Panc1 (cell line): ENCODE results near the gene FKBP10. TPM values are rescaled to one million over a fixed set of nuclear protein-coding genes. Genes with fewer than 3 reads are reported as not detected.
"Not testable (repeated sequence)": the region's sequence is repeated elsewhere in the genome, so short reads cannot be mapped to it uniquely, and the experiment has no call there.

ENCODE experiments used
- ATAC-seq: fragments of 200-7000 bp; cut with Tn5 transposase; 2 replicates; pipeline ENCODE4 v1.9.1; 2020; ENCODE audit warnings: mild to moderate bottlenecking, moderate library complexity
- BruUV-seq: library from RNA; stranded (reverse); fragments of 400-500 nt; replicated peaks from 2 replicates; lab custom pipeline; 2021; lab: Mats Ljungman, UMichigan
- CTCF ChIA-PET: fragments of 300-600 bp; sonication (Branson Sonifier 250); formaldehyde crosslinking; loops from one replicate; lab custom pipeline; 2022; ENCODE audit warnings: antibody characterized with exemption; lab: Charles Lee
- POLR2A ChIA-PET: fragments of 300-600 bp; sonication (Branson Sonifier 250); formaldehyde crosslinking; loops from one replicate; lab custom pipeline; 2022; ENCODE audit warnings: antibody characterized with exemption; lab: Charles Lee
- DNase-seq: peaks from one replicate; pipeline ENCODE4 v3.0.0-alpha.2; 2010; ENCODE audit warnings: low read depth, low spot score
- H3K27ac ChIP-seq: 2 replicates; pipeline ENCODE4 v1.5.1; 2011; ENCODE audit warnings: mild to moderate bottlenecking, low read length, inconsistent platforms
- H3K27me3 ChIP-seq: fragments of 200-500 bp; sonication (Bioruptor generic); 2 replicates; pipeline ENCODE4 v1.6.0; 2014; ENCODE audit warnings: low read length, inconsistent platforms; ENCODE audit not compliant: control insufficient read depth, insufficient read depth
- H3K36me3 ChIP-seq: fragments of 200-500 bp; sonication (Bioruptor generic); 2 replicates; pipeline ENCODE4 v1.5.1; 2014; ENCODE audit warnings: inconsistent platforms, mild to moderate bottlenecking, low read length, moderate library complexity; ENCODE audit not compliant: control insufficient read depth, insufficient read depth
- H3K4me1 ChIP-seq: 2 replicates; pipeline ENCODE4 v1.5.1; 2011; ENCODE audit warnings: inconsistent platforms, mild to moderate bottlenecking, low read length, moderate library complexity; ENCODE audit not compliant: control insufficient read depth, insufficient read depth
- H3K4me3 ChIP-seq, 2 experiments: 2 replicates each; pipeline ENCODE4 v1.5.1; 2011 to 2012; ENCODE audit warnings: low read depth in 2 of 2, low read length in 2 of 2, mild to moderate bottlenecking in 2 of 2, inconsistent platforms in 1 of 2, moderate library complexity in 1 of 2
- H3K9me3 ChIP-seq: fragments of 200-500 bp; sonication (Bioruptor generic); 2 replicates; pipeline ENCODE4 v1.5.1; 2014; ENCODE audit warnings: low read depth, mild to moderate bottlenecking, inconsistent platforms, low read length, moderate library complexity; ENCODE audit not compliant: control insufficient read depth, insufficient read depth
- POLR2AphosphoS5 ChIP-seq: IDR thresholded peaks from 2 replicates; pipeline ENCODE4 v1.6.1; 2012; ENCODE audit warnings: mild to moderate bottlenecking, low read depth, low read length, moderate library complexity
- SIN3A ChIP-seq: IDR thresholded peaks from 2 replicates; pipeline ENCODE4 v1.6.1; 2012; ENCODE audit warnings: low read depth, mild to moderate bottlenecking, low read length, moderate library complexity, borderline replicate concordance; ENCODE audit not compliant: insufficient read depth
- TCF7L2 ChIP-seq: IDR thresholded peaks from 2 replicates; pipeline ENCODE4 v1.6.1; 2011; ENCODE audit warnings: mild to moderate bottlenecking, low read depth, low read length, inconsistent platforms
- in situ Hi-C: cut with HindIII; loops from 2 replicates; pipeline ENCODE4 v1.10.0; 2016; ENCODE audit warnings: low sequenced_read_pairs, low pct_unique_long_range_greater_than_20kb
- intact Hi-C: fragments of 100-400 bp; cut with micrococcal nuclease; formaldehyde crosslinking; loops from one replicate; pipeline ENCODE4 v1.10.0; 2022; ENCODE audit not compliant: unreplicated experiment
- total RNA-seq: library from RNA; stranded (reverse); gene quantifications from one replicate; pipeline ENCODE4 v1.2.1, GENCODE V29; 2021; ENCODE audit not compliant: unreplicated experiment
- TF ChIP-seq, protein P1 (sequence below): fragments of 450-650 bp; IDR thresholded peaks from 2 replicates; pipeline ENCODE4 v1.5.1; 2017; ENCODE audit warnings: mild to moderate bottlenecking
- TF ChIP-seq, protein P2 (sequence below), 2 experiments: IDR thresholded peaks; 2 replicates each; pipeline ENCODE4 v1.6.1; 2011 to 2012; ENCODE audit warnings: low read depth in 2 of 2, control low read depth in 1 of 2, low read length in 1 of 2, mild to moderate bottlenecking in 1 of 2, moderate library complexity in 1 of 2; ENCODE audit not compliant: insufficient read depth in 1 of 2

Gene FKBP10
- total RNA-seq, 1 experiment from 2014 or later = 190 TPM

DNA sequence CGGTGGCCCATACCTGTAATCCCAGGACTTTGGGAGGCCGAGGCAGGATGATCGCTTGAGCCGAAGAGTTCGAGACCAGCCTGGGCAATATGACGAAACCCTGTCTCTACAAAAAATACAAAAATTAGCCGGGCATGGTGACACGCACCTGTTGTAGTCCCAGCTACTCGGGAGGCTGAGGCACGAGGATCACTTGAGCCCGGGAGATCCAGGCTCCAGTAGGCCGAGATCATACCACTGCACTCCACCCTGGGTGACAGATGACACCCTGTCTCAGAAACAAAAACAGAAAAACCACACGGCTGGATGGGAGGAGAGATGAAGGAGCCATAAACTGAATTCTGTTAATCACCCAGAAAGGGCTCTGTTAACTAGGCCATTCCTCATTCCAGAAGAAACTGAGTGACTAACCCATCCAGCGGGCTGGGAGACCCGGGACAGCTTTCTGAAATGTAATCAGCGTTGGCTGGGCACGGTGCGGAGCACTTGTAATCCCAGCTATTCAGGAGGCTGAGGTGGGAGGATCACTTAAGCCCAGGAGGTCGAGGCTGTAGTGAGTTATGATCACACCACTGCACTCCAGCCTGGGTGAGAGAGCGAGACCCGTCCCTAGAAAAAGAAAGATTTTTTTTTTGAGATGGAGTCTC lies 23.9 kb downstream of the FKBP10 start:
- POLR2A ChIA-PET = no interaction called here

DNA sequence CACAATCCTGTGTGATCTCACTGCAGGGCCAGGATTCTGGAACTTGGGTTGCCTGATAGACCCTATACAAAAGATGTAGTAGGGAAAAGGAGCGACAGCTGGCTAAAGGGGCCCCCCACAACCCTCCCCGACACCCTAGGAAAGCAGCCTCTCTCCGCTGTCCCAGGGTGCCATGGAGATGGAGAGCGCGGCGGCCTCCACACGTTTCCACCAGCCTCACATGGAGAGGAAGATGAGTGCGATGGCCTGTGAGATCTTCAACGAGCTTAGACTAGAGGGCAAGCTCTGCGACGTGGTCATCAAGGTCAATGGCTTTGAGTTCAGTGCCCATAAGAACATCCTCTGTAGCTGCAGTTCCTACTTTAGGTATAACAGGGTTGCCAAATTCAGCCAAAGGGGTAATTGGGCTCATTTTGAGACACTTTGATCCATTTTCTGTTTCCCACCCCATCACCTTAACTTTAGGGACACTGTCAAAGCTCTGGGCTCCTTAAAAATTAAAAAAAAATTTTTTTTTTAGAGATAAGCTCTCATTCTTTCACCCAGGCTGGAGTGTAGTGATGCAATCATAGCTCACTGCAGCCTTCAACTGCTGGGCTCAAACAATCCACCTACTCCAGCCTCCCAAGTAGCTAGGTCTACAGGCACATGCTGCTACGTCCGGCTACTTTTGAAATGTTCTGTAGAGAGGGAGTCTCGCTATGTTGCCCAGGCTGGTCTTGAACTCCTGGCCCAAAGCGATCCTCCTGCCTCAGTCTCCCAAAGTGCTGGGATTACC lies 25.1 kb downstream of the FKBP10 start, which contains the start of gene KLHL10:
Gene KLHL10 (plus strand): TSS at position 65 of the 778 bp plus-strand sequence. CDS start 108 bp downstream, at position 173.
- no peak for ATAC-seq
- H3K27ac ChIP-seq = peak within 1 kb of the TSS; percentile 25; the same call in 1 of the 2 replicates
- no peak for DNase-seq
- no TSS peak for BruUV-seq
- H3K27me3 ChIP-seq = no peaks in the 10 kb centered on the region
- intact Hi-C loops = no loop called here
- H3K4me3 ChIP-seq = peak within 1 kb of the TSS; percentile 75 to 88
- H3K36me3 ChIP-seq = no peaks in the 10 kb centered on the region
- H3K9me3 ChIP-seq = no peaks in the 10 kb centered on the region
- in situ Hi-C loops = no loop called here
- peaks cover 7% of the 10 kb centered on the region for H3K4me1 ChIP-seq
- CTCF ChIA-PET = no interaction called here
- TF ChIP-seq SIN3A = no peak
- POLR2A ChIA-PET = no interaction called here

More for the DNA sequence above, 23.9 kb downstream of the FKBP10 start:
- peak overlapping the region; percentile 25; the same call in 1 of the 2 replicates for H3K27ac ChIP-seq
- H3K36me3 ChIP-seq = no peaks in the 10 kb centered on the region
- CTCF ChIA-PET = no interaction called here
- peak overlapping the region; percentile 75 to 88 for H3K4me3 ChIP-seq
- TF ChIP-seq, protein P1, sequence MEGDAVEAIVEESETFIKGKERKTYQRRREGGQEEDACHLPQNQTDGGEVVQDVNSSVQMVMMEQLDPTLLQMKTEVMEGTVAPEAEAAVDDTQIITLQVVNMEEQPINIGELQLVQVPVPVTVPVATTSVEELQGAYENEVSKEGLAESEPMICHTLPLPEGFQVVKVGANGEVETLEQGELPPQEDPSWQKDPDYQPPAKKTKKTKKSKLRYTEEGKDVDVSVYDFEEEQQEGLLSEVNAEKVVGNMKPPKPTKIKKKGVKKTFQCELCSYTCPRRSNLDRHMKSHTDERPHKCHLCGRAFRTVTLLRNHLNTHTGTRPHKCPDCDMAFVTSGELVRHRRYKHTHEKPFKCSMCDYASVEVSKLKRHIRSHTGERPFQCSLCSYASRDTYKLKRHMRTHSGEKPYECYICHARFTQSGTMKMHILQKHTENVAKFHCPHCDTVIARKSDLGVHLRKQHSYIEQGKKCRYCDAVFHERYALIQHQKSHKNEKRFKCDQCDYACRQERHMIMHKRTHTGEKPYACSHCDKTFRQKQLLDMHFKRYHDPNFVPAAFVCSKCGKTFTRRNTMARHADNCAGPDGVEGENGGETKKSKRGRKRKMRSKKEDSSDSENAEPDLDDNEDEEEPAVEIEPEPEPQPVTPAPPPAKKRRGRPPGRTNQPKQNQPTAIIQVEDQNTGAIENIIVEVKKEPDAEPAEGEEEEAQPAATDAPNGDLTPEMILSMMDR = no peak
- no peak; the same call in 1 of the 2 replicates for TF ChIP-seq SIN3A
- TF ChIP-seq, protein P2, sequence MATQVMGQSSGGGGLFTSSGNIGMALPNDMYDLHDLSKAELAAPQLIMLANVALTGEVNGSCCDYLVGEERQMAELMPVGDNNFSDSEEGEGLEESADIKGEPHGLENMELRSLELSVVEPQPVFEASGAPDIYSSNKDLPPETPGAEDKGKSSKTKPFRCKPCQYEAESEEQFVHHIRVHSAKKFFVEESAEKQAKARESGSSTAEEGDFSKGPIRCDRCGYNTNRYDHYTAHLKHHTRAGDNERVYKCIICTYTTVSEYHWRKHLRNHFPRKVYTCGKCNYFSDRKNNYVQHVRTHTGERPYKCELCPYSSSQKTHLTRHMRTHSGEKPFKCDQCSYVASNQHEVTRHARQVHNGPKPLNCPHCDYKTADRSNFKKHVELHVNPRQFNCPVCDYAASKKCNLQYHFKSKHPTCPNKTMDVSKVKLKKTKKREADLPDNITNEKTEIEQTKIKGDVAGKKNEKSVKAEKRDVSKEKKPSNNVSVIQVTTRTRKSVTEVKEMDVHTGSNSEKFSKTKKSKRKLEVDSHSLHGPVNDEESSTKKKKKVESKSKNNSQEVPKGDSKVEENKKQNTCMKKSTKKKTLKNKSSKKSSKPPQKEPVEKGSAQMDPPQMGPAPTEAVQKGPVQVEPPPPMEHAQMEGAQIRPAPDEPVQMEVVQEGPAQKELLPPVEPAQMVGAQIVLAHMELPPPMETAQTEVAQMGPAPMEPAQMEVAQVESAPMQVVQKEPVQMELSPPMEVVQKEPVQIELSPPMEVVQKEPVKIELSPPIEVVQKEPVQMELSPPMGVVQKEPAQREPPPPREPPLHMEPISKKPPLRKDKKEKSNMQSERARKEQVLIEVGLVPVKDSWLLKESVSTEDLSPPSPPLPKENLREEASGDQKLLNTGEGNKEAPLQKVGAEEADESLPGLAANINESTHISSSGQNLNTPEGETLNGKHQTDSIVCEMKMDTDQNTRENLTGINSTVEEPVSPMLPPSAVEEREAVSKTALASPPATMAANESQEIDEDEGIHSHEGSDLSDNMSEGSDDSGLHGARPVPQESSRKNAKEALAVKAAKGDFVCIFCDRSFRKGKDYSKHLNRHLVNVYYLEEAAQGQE (IDR thresholded peaks at IDR 0.05; ENCODE audit: insufficient read depth in 1 of 2, low read depth in 2 of 2, low read length in 1 of 2) = no peak
- TF ChIP-seq POLR2AphosphoS5 = no peak
- TF ChIP-seq TCF7L2 = no peak
- no peaks in the 10 kb centered on the region for H3K27me3 ChIP-seq
- BruUV-seq = no TSS peak
- no peaks in the 10 kb centered on the region for H3K9me3 ChIP-seq
- peaks cover 7% of the 10 kb centered on the region for H3K4me1 ChIP-seq
- DNase-seq = no peak
- intact Hi-C loops = no loop called here
- in situ Hi-C loops = no loop called here
- ATAC-seq = no peak

DNA sequence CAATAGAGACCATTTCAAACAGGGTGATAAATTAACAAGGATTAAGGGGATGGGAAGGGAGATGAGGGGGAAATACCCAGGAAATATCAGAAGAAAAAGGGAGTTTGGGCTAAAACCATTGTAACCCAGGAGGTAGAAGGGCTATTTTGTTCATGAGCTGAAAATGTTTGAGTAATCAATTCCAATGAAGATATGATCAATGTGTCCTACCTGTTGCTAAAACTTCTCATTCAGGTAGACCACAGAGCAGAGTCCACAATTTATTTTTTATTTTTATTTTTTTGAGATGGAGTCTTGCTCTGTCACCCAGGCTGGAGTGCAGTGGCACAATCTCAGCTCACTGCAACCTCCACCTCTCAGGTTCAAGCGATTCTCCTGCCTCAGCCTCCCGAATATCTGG lies 26.6 kb downstream of the FKBP10 start:
- H3K9me3 ChIP-seq, H3K27ac ChIP-seq, intact Hi-C loops, H3K27me3 ChIP-seq, ATAC-seq, BruUV-seq, H3K4me1 ChIP-seq, DNase-seq, H3K36me3 ChIP-seq, in situ Hi-C loops, H3K4me3 ChIP-seq, POLR2A ChIA-PET: not testable (repeated sequence)
- CTCF ChIA-PET = interaction anchor here (0.7 kb wide), 1 partner anchor 133 kb away, joined by 3 read pairs; no protein-coding TSS in a partner anchor

DNA sequence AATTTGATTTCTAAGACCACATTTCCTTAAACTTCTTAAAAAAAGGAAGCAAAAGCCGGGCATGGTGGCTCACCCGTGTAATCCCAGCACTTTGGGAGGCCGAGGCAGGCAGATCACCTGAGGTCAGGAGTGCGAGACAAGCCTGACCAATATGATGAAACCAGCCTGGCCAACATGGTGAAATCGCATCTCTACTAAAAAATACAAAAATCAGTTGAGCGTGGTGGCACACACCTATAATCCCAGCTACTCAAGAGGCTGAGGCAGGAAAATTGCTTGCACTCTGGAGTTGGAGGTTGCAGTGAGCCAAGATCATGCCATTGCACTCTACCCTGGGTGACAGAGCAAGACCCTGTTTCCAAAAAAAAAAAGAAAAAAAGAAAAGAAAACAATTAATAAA lies 28.0 kb downstream of the FKBP10 start:
- DNase-seq, H3K27me3 ChIP-seq, in situ Hi-C loops, BruUV-seq, H3K9me3 ChIP-seq, H3K27ac ChIP-seq, H3K36me3 ChIP-seq, H3K4me1 ChIP-seq, ATAC-seq, intact Hi-C loops, POLR2A ChIA-PET, CTCF ChIA-PET, H3K4me3 ChIP-seq: not testable (repeated sequence)
